ENCODE results near the gene KMT5C.

Gene KMT5C

DNA sequence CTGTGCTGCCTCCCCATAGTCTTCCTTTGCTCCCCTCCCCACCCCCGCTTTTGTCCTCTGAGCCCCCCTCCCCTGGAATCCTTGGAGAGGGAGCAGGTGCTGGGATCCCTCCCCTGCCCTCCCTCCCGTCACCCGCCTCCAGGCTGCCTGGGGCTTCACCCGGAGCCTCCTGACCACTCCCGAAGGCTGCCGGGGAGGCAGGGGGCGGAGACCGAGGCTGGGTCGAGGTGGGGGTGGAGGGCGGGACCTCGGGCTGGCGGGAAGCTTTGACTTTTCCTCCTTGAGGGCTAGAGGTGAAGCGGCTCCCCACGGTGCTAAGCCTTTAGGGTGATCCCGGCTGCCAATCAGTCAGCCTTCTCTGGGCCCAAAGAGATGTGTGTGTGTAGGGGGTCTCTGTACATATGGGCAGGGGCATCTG is 1.5 kb downstream of the KMT5C start:
- peak overlapping the region; percentile 45 for H3K9ac ChIP-seq (ENCODE audit: low read length)
- H3K36me3 ChIP-seq (ENCODE audit: control insufficient read depth, low read depth, low read length): peaks cover 14% of the 10 kb centered on the region
- no peaks in the 10 kb centered on the region for H3K27me3 ChIP-seq (ENCODE audit: control insufficient read depth, insufficient read depth, low read length)
- H3K9me3 ChIP-seq (ENCODE audit: control insufficient read depth, low read depth, low read length): no peaks in the 10 kb centered on the region
- peaks cover 5% of the 10 kb centered on the region for H3K4me1 ChIP-seq (ENCODE audit: control insufficient read depth, low read depth, low read length)
- no peak overlapping the region for H3K27ac ChIP-seq (ENCODE audit: low read length)
- peak overlapping the region; percentile 74 for H3K4me3 ChIP-seq (ENCODE audit: low read length)

DNA sequence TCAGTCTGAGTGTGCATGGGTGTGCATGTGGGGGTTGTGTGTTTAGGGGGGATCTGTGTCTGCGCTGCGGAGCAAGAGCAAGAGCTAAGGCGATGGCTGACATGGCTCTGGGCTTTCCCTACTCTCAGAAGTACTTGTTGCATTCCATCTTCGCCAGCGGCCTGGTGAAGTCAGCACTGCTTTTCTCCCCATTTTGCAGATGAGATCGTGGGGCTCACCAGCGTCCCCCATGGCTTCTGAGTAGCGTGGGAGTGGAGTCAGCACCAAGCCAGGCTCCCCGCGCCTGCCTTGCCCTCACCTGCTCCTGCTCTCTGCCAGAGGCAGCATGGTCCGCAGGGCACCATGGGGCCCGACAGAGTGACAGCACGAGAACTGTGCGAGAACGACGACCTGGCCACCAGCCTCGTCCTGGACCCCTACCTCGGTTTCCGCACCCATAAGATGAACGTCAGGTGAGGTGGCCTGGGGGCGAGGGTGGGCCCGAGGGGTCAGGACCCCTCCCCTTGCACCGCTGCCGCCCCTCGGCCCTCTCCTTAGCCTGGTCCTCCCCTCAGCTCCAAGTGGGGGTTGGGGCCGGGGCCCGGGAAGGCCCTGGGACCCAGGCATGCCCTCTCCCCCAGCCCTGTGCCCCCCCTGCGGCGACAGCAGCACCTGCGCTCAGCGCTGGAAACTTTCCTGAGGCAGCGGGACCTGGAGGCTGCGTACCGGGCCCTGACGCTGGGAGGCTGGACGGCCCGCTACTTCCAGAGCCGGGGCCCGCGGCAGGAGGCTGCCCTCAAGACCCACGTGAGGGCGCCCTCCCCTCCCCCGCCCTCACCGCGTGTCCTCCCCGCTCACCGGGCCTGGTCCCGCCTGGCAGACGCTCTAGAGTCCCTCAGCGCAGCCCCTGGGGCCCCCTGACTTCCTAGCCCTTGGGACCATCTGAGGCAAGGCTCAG is 2.2 kb downstream of the KMT5C start:
- Histone ChIP-seq H3K27me3 (ENCODE audit: control insufficient read depth, insufficient read depth, low read length) (no peaks in the 10 kb centered on the region), H3K27ac (ENCODE audit: low read length) (no peak overlapping the region), H3K4me3 (ENCODE audit: low read length) (peak overlapping the region; percentile 74), H3K9ac (ENCODE audit: low read length) (no peak overlapping the region), H3K4me1 (ENCODE audit: control insufficient read depth, low read depth, low read length) (peaks cover 5% of the 10 kb centered on the region), H3K9me3 (ENCODE audit: control insufficient read depth, low read depth, low read length) (no peaks in the 10 kb centered on the region), H3K36me3 (ENCODE audit: control insufficient read depth, low read depth, low read length) (peaks cover 14% of the 10 kb centered on the region)

DNA sequence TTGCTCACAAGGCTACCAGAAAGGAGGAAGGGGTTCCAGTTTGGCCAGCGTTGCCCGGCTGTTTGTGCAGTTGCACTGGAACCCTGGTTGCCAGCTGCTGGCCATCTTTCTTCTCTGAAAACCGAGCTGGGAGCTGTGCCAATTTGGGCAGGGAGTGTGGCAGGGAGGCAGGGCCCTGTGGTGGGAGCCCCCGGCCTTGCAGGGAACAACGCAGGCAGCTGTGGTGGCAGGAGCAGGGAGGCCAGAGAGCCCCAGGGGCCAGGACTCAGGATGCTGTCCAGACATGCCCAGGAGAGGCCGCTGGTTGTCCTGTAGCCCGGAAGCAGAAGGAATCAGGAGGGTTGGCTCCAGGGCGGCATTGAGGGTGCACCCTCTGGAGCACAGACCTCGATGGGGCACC is 4.8 kb downstream of the KMT5C start:
- Histone ChIP-seq H3K9ac (ENCODE audit: low read length) (no peak overlapping the region), H3K4me3 (ENCODE audit: low read length) (no peak overlapping the region), H3K9me3 (ENCODE audit: control insufficient read depth, low read depth, low read length) (no peaks in the 10 kb centered on the region), H3K4me1 (ENCODE audit: control insufficient read depth, low read depth, low read length) (peaks cover 23% of the 10 kb centered on the region), H3K27me3 (ENCODE audit: control insufficient read depth, insufficient read depth, low read length) (no peaks in the 10 kb centered on the region), H3K27ac (ENCODE audit: low read length) (no peak overlapping the region), H3K36me3 (ENCODE audit: control insufficient read depth, low read depth, low read length) (peaks cover 14% of the 10 kb centered on the region)

DNA sequence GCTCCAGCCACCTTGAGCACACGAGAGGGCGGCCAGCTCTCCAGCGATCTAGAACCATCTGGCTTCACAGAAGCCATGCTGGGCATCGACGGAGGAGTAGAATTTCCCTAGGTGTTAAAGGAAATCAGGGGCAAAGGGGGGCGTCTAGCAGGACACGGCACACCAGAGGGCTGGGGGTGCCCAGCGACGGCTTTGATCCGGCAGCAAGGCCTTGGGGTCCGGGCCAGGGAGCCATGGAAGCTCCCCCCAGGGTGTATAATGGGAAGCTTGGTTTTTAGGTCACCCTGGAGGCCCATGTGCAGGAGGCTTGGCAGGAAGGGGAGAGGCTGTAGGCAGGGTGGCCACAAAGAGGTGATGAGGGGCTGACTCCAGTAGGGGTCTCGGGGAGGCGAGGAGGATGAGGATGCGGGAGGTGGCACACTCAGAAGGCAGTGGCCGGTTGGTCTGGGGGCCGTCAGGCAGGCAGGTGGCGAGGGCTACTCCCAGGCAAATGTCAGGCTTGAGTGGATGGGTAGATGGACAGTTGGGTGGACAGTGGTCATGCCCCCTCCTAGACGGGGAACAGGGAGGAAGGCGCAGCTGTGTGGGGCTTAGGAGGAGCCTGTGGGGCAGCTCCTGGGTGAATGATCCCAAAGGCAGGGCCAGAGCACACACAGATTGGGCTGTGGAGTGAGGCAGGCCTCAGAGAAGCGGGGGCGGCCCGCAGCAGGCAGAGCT is 5.6 kb downstream of the KMT5C start:
- Histone ChIP-seq H3K4me1 (ENCODE audit: control insufficient read depth, low read depth, low read length) (peaks cover 23% of the 10 kb centered on the region), H3K9me3 (ENCODE audit: control insufficient read depth, low read depth, low read length) (no peaks in the 10 kb centered on the region), H3K27ac (ENCODE audit: low read length) (no peak overlapping the region)

DNA sequence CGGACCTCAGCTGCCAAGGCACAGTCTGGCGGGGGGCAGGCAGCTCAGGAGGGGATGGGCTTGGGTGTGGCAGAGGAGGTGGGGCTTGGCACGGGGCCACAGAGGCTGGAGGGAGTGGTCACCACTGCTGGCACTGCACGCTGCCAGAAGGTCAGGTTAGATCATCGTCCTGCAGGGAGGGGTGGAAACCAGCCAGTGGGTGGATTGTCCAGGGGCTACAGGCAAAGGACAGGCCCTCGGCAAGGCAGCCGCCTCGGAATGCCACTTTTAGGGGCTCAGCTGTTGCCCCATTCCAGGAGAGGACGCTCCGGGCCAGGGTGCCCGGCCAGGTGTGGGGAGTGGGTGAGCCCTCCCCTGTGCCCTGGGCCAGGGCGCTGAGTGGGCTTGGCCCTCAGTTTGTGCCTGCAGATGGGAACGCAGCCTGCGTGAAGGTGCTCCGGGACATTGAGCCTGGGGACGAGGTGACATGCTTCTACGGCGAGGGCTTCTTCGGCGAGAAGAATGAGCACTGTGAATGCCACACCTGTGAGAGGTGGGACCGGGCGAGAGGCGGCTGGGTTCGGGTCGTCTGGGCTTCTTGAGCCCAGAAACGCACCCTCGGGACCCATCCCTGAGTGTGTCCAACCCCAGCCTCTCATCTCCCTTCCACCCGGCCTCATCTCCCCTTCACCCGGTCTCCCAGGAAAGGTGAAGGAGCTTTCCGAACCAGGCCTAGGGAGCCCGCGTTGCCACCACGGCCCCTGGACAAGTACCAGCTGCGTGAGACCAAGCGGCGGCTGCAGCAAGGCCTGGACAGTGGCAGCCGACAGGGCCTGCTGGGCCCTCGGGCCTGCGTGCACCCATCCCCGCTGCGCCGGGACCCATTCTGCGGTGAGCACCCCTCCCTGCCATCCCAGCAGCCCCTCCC is 6.4 kb downstream of the KMT5C start:
- Histone ChIP-seq H3K4me1 (ENCODE audit: control insufficient read depth, low read depth, low read length) (peaks cover 27% of the 10 kb centered on the region), H3K36me3 (ENCODE audit: control insufficient read depth, low read depth, low read length) (peaks cover 14% of the 10 kb centered on the region), H3K4me3 (ENCODE audit: low read length) (no peak overlapping the region), H3K9ac (ENCODE audit: low read length) (no peak overlapping the region), H3K27ac (ENCODE audit: low read length) (no peak overlapping the region), H3K9me3 (ENCODE audit: control insufficient read depth, low read depth, low read length) (no peaks in the 10 kb centered on the region), H3K27me3 (ENCODE audit: control insufficient read depth, insufficient read depth, low read length) (peaks cover 3% of the 10 kb centered on the region)

More for the DNA sequence above, 5.6 kb downstream of the KMT5C start:
- H3K4me3 ChIP-seq (ENCODE audit: low read length): no peak overlapping the region
- peaks cover 14% of the 10 kb centered on the region for H3K36me3 ChIP-seq (ENCODE audit: control insufficient read depth, low read depth, low read length)
- H3K27me3 ChIP-seq (ENCODE audit: control insufficient read depth, insufficient read depth, low read length): no peaks in the 10 kb centered on the region
- no peak overlapping the region for H3K9ac ChIP-seq (ENCODE audit: low read length)

DNA sequence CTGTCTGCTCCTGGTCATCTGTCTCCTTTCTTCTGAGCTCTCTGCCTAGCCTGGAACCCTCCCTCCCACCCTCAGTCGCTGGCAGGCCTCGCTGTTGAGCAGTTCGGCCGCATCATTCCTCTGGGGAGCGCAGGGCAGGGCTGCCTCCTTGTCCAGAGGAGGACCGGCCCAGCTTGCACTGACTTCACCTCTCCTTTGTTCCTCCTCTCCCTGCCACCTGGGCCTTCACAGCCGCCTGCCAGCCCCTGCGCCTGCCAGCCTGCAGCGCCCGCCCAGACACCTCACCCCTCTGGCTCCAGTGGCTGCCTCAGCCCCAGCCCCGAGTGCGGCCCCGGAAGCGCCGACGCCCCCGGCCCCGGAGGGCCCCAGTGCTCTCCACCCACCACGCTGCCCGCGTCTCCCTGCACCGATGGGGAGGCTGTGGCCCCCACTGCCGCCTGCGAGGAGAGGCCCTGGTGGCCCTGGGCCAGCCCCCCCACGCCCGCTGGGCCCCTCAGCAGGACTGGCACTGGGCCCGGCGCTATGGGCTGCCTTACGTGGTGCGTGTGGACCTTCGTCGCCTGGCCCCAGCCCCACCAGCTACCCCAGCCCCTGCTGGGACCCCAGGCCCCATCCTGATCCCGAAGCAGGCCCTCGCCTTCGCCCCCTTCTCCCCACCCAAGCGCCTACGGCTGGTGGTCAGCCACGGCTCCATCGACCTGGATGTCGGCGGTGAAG is 7.2 kb downstream of the KMT5C start:
- Histone ChIP-seq H3K27me3 (ENCODE audit: control insufficient read depth, insufficient read depth, low read length) (peaks cover 12% of the 10 kb centered on the region), H3K9ac (ENCODE audit: low read length) (no peak overlapping the region), H3K27ac (ENCODE audit: low read length) (no peak overlapping the region), H3K36me3 (ENCODE audit: control insufficient read depth, low read depth, low read length) (peaks cover 14% of the 10 kb centered on the region), H3K4me3 (ENCODE audit: low read length) (no peak overlapping the region), H3K9me3 (ENCODE audit: control insufficient read depth, low read depth, low read length) (no peaks in the 10 kb centered on the region), H3K4me1 (ENCODE audit: control insufficient read depth, low read depth, low read length) (peaks cover 22% of the 10 kb centered on the region)

DNA sequence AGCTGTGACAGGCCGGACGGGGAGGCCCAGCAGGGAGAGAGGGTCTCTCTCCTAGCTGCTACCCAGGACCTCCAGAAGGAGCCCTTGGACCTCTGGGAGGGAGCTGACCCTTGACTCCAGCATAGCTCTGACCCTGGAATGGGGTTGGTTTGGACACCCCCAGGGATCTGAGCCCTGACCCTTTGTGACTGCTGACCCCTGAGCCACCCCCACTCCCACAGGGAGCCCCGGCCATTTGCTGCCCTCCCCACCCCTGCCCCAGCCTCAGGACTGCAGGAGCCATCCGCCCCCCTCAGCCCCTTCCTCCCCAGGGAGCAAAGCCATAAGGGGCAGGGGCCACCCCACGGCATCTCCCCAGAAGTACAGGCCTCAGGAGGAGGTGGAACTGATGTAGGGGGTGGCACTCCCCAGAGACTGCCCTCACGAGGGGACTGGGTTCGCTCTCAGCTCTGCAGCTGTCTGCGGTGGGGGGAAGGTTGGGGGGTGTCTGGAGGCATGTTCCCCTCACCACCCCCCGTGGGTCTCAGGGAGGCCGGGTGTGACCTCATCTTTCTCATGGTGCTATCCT is 7.8 kb downstream of the KMT5C start:
- H3K4me1 ChIP-seq (ENCODE audit: control insufficient read depth, low read depth, low read length): peaks cover 22% of the 10 kb centered on the region
- no peaks in the 10 kb centered on the region for H3K9me3 ChIP-seq (ENCODE audit: control insufficient read depth, low read depth, low read length)
- H3K36me3 ChIP-seq (ENCODE audit: control insufficient read depth, low read depth, low read length): peaks cover 12% of the 10 kb centered on the region
- no peak overlapping the region for H3K27ac ChIP-seq (ENCODE audit: low read length)
- H3K9ac ChIP-seq (ENCODE audit: low read length): no peak overlapping the region
- peaks cover 18% of the 10 kb centered on the region for H3K27me3 ChIP-seq (ENCODE audit: control insufficient read depth, insufficient read depth, low read length)
- no peak overlapping the region for H3K4me3 ChIP-seq (ENCODE audit: low read length)

DNA sequence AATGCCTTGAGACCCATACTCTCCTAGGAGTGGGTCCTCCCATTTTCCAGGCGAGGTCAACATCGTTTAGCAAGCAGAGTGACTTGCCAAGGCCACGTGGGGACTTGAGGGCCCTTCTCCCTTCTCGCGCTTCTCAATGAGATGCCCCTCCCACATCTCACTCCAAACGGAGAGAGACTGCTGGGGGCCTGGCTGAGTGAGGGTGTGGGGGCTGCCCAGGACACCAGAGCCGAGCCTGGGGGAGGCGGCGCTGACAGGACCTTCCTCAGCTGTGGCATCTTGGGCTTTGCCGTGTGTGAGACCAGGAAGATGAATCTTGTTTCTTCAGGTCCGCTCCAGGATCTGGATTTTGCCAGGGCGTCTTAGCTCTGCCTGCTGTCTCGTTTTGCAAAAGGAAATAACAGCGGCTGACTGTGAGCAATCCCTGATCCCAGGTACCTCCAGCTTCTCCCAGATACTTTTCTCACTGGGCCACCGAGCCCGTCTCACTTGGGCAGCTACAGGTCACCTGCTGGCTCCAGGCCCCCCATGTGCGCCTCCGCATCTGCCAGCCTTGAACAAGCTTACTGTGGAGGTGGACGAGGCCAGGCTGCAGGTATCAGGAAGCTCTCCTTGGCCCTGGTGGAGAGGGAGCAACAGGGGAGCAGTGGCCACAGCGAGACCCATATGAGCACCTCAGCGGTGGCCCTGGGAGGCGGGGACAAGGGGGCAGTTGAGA is 8.8 kb downstream of the KMT5C start:
- Histone ChIP-seq H3K36me3 (ENCODE audit: control insufficient read depth, low read depth, low read length) (peaks cover 3% of the 10 kb centered on the region), H3K27ac (ENCODE audit: low read length) (peak overlapping the region; percentile 33), H3K4me3 (ENCODE audit: low read length) (peak overlapping the region; percentile 44), H3K9ac (ENCODE audit: low read length) (peak overlapping the region; percentile 43), H3K9me3 (ENCODE audit: control insufficient read depth, low read depth, low read length) (no peaks in the 10 kb centered on the region), H3K27me3 (ENCODE audit: control insufficient read depth, insufficient read depth, low read length) (peaks cover 27% of the 10 kb centered on the region), H3K4me1 (ENCODE audit: control insufficient read depth, low read depth, low read length) (peaks cover 26% of the 10 kb centered on the region)

DNA sequence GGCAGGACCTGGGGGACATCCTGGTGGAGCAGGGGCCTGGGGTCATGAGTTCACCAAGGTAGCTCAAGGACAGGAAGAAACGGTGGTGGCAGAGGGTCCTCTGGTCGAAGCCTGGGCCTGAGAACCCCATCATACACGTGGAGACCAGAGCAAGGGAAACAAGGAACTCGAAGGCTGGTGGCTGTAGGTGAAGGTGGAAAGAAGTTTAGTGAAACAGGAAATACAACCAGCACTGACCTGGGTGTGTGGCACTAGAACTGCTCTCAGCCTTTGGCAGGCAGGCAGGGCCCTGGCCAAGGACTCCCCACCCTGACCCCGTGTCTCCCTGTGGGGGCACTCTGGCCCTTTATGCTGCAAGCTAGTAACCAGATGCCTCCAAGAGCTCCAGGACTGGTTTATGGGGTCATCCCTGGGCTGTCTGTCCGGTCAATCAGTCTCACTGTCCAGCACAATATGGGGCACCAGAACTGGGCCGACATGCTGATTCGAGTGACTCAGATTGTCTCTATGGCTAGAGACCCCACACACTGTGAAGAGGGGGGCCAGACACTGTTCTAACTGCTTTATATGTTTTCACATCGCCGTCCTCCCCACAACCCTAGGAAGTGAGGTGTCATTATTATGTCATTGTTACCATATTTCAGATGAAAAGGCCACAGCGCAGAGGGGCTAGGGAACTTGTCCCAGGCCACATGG is 11.1 kb downstream of the KMT5C start:
- H3K27ac ChIP-seq (ENCODE audit: low read length): no peak overlapping the region
- H3K27me3 ChIP-seq (ENCODE audit: control insufficient read depth, insufficient read depth, low read length): peaks cover 46% of the 10 kb centered on the region
- no peak overlapping the region for H3K9ac ChIP-seq (ENCODE audit: low read length)
- peaks cover 28% of the 10 kb centered on the region for H3K4me1 ChIP-seq (ENCODE audit: control insufficient read depth, low read depth, low read length)
- no peaks in the 10 kb centered on the region for H3K36me3 ChIP-seq (ENCODE audit: control insufficient read depth, low read depth, low read length)
- H3K4me3 ChIP-seq (ENCODE audit: low read length): no peak overlapping the region
- no peaks in the 10 kb centered on the region for H3K9me3 ChIP-seq (ENCODE audit: control insufficient read depth, low read depth, low read length)

DNA sequence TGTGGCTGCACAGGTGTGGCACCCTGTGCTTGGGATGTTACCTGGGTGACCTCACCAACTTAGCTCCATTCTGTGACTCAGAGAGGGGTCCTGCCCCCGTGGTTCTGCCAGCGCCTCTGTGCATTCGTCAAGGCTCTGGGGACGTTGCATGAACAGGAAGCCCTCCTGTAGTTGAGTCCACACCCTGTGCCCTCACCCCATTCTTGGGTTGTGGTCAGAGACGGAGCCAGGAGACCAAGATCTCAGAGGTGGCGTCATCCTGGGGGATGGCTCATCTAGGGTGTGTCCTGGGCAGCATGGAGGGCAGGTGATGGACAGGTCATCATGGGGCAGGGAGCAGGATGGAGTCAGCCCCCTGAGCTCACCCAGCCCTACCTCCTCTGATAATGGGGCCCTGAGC is 12.4 kb downstream of the KMT5C start:
- Histone ChIP-seq H3K36me3 (ENCODE audit: control insufficient read depth, low read depth, low read length) (no peaks in the 10 kb centered on the region), H3K27me3 (ENCODE audit: control insufficient read depth, insufficient read depth, low read length) (peaks cover 59% of the 10 kb centered on the region), H3K9ac (ENCODE audit: low read length) (no peak overlapping the region), H3K9me3 (ENCODE audit: control insufficient read depth, low read depth, low read length) (no peaks in the 10 kb centered on the region), H3K4me1 (ENCODE audit: control insufficient read depth, low read depth, low read length) (peaks cover 28% of the 10 kb centered on the region), H3K4me3 (ENCODE audit: low read length) (no peak overlapping the region), H3K27ac (ENCODE audit: low read length) (no peak overlapping the region)

Measured in iPS-18a (cell line).